HepG2 (cell line): ENCODE data around the gene MLYCD. TPM values are rescaled to one million over a fixed set of nuclear protein-coding genes. Genes with fewer than 3 reads are reported as not detected.
A peak's percentile ranks its signal among the peaks of the same experiment; 100 is the strongest.

ENCODE experiments used
- ATAD3A ChIP-seq: sonication (generic); formaldehyde crosslinking; IDR thresholded peaks from 2 replicates; pipeline ENCODE4 v1.4.0; 2020; ENCODE audit warnings: missing genetic modification reagents
- ATF3 ChIP-seq: sonication (generic); formaldehyde crosslinking; IDR thresholded peaks from 2 replicates; pipeline ENCODE4 v1.4.0; 2020; ENCODE audit warnings: missing genetic modification reagents
- CSRNP1 ChIP-seq: sonication (generic); formaldehyde crosslinking; IDR thresholded peaks from 2 replicates; pipeline ENCODE4 v1.8.1; 2023; ENCODE audit warnings: mild to moderate bottlenecking, missing genetic modification reagents
- E2F2 ChIP-seq: sonication (generic); formaldehyde crosslinking; IDR thresholded peaks from 2 replicates; pipeline ENCODE4 v1.4.0; 2020; ENCODE audit warnings: missing genetic modification reagents, borderline replicate concordance
- FLYWCH1 ChIP-seq: sonication (generic); formaldehyde crosslinking; IDR thresholded peaks from 2 replicates; pipeline ENCODE4 v1.8.1; 2023; ENCODE audit warnings: mild to moderate bottlenecking, missing genetic modification reagents
- KLF12 ChIP-seq: sonication (generic); formaldehyde crosslinking; IDR thresholded peaks from 2 replicates; pipeline ENCODE4 v1.4.0; 2020; ENCODE audit warnings: missing genetic modification reagents, borderline replicate concordance
- RAD21 ChIP-seq: fragments of 450-650 bp; formaldehyde crosslinking; IDR thresholded peaks from 2 replicates; pipeline ENCODE4 v1.5.0; 2020; ENCODE audit warnings: mild to moderate bottlenecking
- SNAPC5 ChIP-seq: sonication (generic); formaldehyde crosslinking; IDR thresholded peaks from 2 replicates; pipeline ENCODE4 v1.8.1; 2023; ENCODE audit warnings: mild to moderate bottlenecking, missing genetic modification reagents, borderline replicate concordance
- TFDP1 ChIP-seq: IDR thresholded peaks from 2 replicates; pipeline ENCODE4 v1.6.1; 2016; ENCODE audit warnings: missing compliant biosample characterization, missing genetic modification reagents, borderline replicate concordance
- YY1 ChIP-seq: IDR thresholded peaks from 2 replicates; pipeline ENCODE4 v1.6.1; 2011; ENCODE audit warnings: low read length, low read depth, moderate library complexity, mild to moderate bottlenecking; ENCODE audit not compliant: insufficient read depth, insufficient replicate concordance
- ZFP36 ChIP-seq: fragments of 150-350 bp; IDR thresholded peaks from 2 replicates; pipeline ENCODE4 v1.6.1; 2018; ENCODE audit warnings: borderline replicate concordance, low read length, low read depth; ENCODE audit not compliant: partially characterized antibody
- ZNF101 ChIP-seq: sonication (generic); formaldehyde crosslinking; IDR thresholded peaks from 2 replicates; pipeline ENCODE4 v1.4.0; 2020; ENCODE audit warnings: mild to moderate bottlenecking, low read depth, missing genetic modification reagents, borderline replicate concordance
- ZNF317 ChIP-seq: sonication (generic); formaldehyde crosslinking; IDR thresholded peaks from 2 replicates; pipeline ENCODE4 v1.5.0; 2020; ENCODE audit warnings: mild to moderate bottlenecking, missing genetic modification reagents
- ZNF331 ChIP-seq: sonication (generic); formaldehyde crosslinking; IDR thresholded peaks from 2 replicates; pipeline ENCODE4 v1.4.0; 2020; ENCODE audit warnings: missing genetic modification reagents
- ZNF569 ChIP-seq: sonication (generic); formaldehyde crosslinking; IDR thresholded peaks from 2 replicates; pipeline ENCODE4 v1.5.0; 2020; ENCODE audit warnings: mild to moderate bottlenecking, missing genetic modification reagents, moderate library complexity, borderline replicate concordance
- ZNF850 ChIP-seq: sonication (generic); formaldehyde crosslinking; conservative IDR thresholded peaks from 2 replicates; pipeline ENCODE4 v1.9.0; 2021; ENCODE audit warnings: mild to moderate bottlenecking, missing genetic modification reagents
- polyA plus RNA-seq, 8 experiments: library from polyadenylated mRNA; depleted of rRNA in 3 of 8; stranded (reverse) in 7 of 8; unstranded in 1 of 8; fragments of >200 nt; fragmentation: Illumina TruSeq in 4 of 8; extraction: Trizol in 4 of 8; gene quantifications; 2 replicates each; pipeline versions ENCODE4 v1.2.1 to v1.2.3, GENCODE V29; 2011 to 2016; ENCODE audit warnings: low read depth in 4 of 8, missing spikeins in 1 of 8, mixed read lengths in 1 of 8; ENCODE audit not compliant: insufficient read depth in 1 of 8
- total RNA-seq, 5 experiments: library from RNA; depleted of rRNA; stranded (reverse); fragments of >200 nt; fragmentation: Illumina TruSeq; extraction: Trizol; gene quantifications; 2 replicates each; pipeline ENCODE4 v1.2.3, GENCODE V29; 2016; ENCODE audit warnings: low read depth in 1 of 5
- TF ChIP-seq, protein P1 (sequence below): sonication (generic); formaldehyde crosslinking; IDR thresholded peaks from 2 replicates; pipeline ENCODE4 v1.5.0; 2020; ENCODE audit warnings: mild to moderate bottlenecking, missing genetic modification reagents, moderate library complexity
- TF ChIP-seq, protein P2 (sequence below): IDR thresholded peaks from 2 replicates; pipeline ENCODE4 v1.6.1; 2016; ENCODE audit warnings: missing genetic modification reagents, missing compliant biosample characterization

MLYCD gene
- total and polyA plus RNA-seq, 2 of the 13 experiments (the other 11 are each of a cell fraction or from before 2014, with no cell fraction given), result 1.8 to 4.0 TPM

DNA sequence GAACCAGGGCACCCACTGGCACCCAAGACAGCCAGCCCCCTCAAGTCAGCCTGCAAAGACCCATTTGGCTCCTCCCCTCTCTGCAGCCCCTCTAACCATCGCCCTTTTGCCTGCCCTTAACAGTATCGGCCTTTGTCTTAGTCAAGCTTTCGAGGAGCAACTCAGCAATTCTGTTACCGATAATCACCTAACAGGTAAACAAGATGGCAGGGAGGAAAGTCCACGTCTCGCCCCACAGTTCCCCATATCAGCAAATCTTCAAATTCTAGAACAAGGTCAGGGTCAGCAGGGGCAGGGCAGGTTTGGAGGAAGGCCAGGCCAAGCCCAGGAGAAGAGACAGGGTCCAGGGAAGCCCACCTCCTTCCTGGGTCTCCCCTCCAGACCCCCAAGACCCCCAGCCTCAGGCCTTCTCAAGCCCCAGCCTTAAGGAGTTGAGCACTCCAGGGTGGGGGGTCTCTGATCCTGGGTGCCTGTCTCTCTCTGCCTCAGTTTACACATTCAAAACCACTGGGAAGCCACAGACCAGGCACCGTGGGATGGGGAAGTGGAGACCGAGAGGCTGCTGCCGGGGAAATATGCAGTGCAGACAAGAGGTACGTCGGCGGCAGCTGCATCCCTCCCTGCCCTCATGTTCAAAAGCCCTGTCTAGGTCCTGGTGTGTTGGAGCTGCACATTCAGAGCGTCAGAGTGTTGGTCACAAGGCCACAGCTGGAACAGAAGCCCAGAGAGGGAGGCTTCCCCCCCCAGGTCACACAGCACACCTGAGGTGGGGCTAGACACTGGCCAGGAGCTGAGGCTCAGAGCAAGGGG lies 50.2 kb downstream of the MLYCD start (continued):
- TF ChIP-seq TFDP1 (CRISPR knock-in tag), result 0 out of 2 replicates have a peak, but pooled peaks have one; percentile 34
- peak; percentile 80 for TF ChIP-seq ZNF331
- TF ChIP-seq ZNF101 (CRISPR knock-in tag), result no peak
- TF ChIP-seq KLF12, result no peak
- TF ChIP-seq SNAPC5 (CRISPR knock-in tag), result no peak
- TF ChIP-seq ZNF317, result no peak
- TF ChIP-seq RAD21 (CRISPR knock-in tag), result peak; percentile 23; the same call in 1 of the 2 replicates
- TF ChIP-seq FLYWCH1 (CRISPR knock-in tag), result 0 out of 2 replicates have a peak, but pooled peaks have one; percentile 26
- no peak for TF ChIP-seq ATF3 (CRISPR knock-in tag)
- TF ChIP-seq ATAD3A (CRISPR knock-in tag), result no peak
- no peak for TF ChIP-seq ZNF850 (CRISPR knock-in tag)
- TF ChIP-seq YY1, result peak; percentile 32
- TF ChIP-seq, protein P1, sequence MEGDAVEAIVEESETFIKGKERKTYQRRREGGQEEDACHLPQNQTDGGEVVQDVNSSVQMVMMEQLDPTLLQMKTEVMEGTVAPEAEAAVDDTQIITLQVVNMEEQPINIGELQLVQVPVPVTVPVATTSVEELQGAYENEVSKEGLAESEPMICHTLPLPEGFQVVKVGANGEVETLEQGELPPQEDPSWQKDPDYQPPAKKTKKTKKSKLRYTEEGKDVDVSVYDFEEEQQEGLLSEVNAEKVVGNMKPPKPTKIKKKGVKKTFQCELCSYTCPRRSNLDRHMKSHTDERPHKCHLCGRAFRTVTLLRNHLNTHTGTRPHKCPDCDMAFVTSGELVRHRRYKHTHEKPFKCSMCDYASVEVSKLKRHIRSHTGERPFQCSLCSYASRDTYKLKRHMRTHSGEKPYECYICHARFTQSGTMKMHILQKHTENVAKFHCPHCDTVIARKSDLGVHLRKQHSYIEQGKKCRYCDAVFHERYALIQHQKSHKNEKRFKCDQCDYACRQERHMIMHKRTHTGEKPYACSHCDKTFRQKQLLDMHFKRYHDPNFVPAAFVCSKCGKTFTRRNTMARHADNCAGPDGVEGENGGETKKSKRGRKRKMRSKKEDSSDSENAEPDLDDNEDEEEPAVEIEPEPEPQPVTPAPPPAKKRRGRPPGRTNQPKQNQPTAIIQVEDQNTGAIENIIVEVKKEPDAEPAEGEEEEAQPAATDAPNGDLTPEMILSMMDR, result 0 out of 2 replicates have a peak, but pooled peaks have one; percentile 13
- no peak for TF ChIP-seq E2F2 (CRISPR knock-in tag)
- no peak for TF ChIP-seq ZNF569 (CRISPR knock-in tag)
- TF ChIP-seq ZFP36, result peak; percentile 75
- TF ChIP-seq, protein P2, sequence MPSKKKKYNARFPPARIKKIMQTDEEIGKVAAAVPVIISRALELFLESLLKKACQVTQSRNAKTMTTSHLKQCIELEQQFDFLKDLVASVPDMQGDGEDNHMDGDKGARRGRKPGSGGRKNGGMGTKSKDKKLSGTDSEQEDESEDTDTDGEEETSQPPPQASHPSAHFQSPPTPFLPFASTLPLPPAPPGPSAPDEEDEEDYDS (CRISPR knock-in tag), result peak; percentile 28; the same call in 1 of the 2 replicates
- no peak for TF ChIP-seq CSRNP1 (CRISPR knock-in tag)
